ENCODE data around the gene TNFRSF21. TPM values are rescaled to one million over a fixed set of nuclear protein-coding genes. Genes with fewer than 3 reads are reported as not detected.

Gene TNFRSF21
- total and polyA plus RNA-seq, 4 donors, result 3.7 to 6.0 (median 4.2) TPM

DNA sequence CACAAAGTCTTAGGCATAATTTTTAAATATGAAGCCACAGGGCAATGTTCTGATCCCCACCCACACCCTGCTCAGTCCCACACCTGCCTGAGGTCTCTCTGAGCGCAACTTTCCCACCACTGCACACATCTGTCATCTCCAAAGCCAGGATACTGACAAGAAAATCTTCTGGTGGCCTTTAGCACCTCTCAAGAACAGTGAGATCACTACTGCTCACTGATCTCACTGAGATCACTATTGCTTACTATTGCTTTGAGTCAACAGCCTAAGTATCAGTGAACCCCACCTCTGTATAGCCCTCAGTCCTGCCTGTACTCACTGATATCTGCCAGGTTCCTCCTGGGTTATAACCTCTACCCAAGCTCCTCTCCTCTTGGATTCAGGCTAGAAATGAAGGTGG is 6.4 kb downstream of the TNFRSF21 start:
- no peak for DNase-seq
- no peaks in the 10 kb centered on the region for H3K4me1 ChIP-seq (ENCODE audit: control insufficient read depth in 1 of 2, insufficient read depth in 2 of 2, low read length in 2 of 2)
- H3K27me3 ChIP-seq (ENCODE audit: control insufficient read depth in 1 of 2, insufficient read depth in 2 of 2, low read length in 1 of 2), result no peaks in the 10 kb centered on the region
- H3K9me3 ChIP-seq (ENCODE audit: control insufficient read depth, low read length), result no peaks in the 10 kb centered on the region
- H3K27ac ChIP-seq (ENCODE audit: low read depth in 1 of 2, low read length in 2 of 2), result no peak overlapping the region
- 94 to 95% methylated on average over 1 of the region's 1 CpG for WGBS, 2 donors
- no peaks in the 10 kb centered on the region for H3K36me3 ChIP-seq (ENCODE audit: control insufficient read depth in 1 of 2, insufficient read depth in 2 of 2, low read length in 1 of 2)
- no peak for ATAC-seq (ENCODE audit: low FRiP score)
- intact Hi-C loops (cut with DNase I), result loop anchor here in 1 of 2 donors (10.0 kb wide), 1 partner anchor 209 kb away; no protein-coding TSS in a partner anchor
- no peak overlapping the region for H3K4me3 ChIP-seq (ENCODE audit: low read length in 2 of 2)

GRCh38 chr6:47302043-47302442 is 7.7 kb downstream of the TNFRSF21 start:
- WGBS, 2 donors, result 71 to 72% methylated on average over 6 of the region's 6 CpGs
- H3K4me1 ChIP-seq (ENCODE audit: control insufficient read depth in 1 of 2, insufficient read depth in 2 of 2, low read length in 2 of 2), result no peaks in the 10 kb centered on the region
- no peak for DNase-seq
- H3K4me3 ChIP-seq (ENCODE audit: low read length in 2 of 2), result no peak overlapping the region
- no peaks in the 10 kb centered on the region for H3K9me3 ChIP-seq (ENCODE audit: control insufficient read depth, low read length)
- H3K27me3 ChIP-seq (ENCODE audit: control insufficient read depth in 1 of 2, insufficient read depth in 2 of 2, low read length in 1 of 2), result no peaks in the 10 kb centered on the region
- no peak for ATAC-seq (ENCODE audit: low FRiP score)
- H3K36me3 ChIP-seq (ENCODE audit: control insufficient read depth in 1 of 2, insufficient read depth in 2 of 2, low read length in 1 of 2), result no peaks in the 10 kb centered on the region
- H3K27ac ChIP-seq (ENCODE audit: low read depth in 1 of 2, low read length in 2 of 2), result no peak overlapping the region
- intact Hi-C loops (cut with DNase I), result loop anchor here in 1 of 2 donors (10.0 kb wide), 1 partner anchor 207 kb away; no protein-coding TSS in a partner anchor

DNA sequence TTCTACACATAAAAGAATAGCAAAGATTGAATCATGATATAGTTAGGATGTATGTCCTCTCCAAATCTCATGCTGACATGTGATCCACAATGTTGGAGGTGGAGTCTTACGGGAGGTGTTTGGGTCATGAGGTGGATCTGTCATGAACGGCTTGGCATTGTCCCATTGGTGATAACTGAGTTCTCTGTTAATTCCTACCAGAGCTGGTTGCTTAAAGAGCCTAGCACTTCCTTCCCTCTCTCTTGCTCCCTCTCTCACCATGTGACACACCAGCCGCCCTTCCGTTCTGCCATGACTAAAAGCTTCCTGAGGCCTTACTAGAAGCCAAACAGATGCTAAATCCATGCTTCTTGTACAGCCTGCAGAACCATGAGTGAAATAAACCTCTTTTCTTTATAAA is 8.3 kb downstream of the TNFRSF21 start:
- Histone ChIP-seq H3K9me3 (ENCODE audit: control insufficient read depth, low read length) (no peaks in the 10 kb centered on the region), H3K27ac (ENCODE audit: low read depth in 1 of 2, low read length in 2 of 2) (no peak overlapping the region), H3K36me3 (ENCODE audit: control insufficient read depth in 1 of 2, insufficient read depth in 2 of 2, low read length in 1 of 2) (no peaks in the 10 kb centered on the region), H3K27me3 (ENCODE audit: control insufficient read depth in 1 of 2, insufficient read depth in 2 of 2, low read length in 1 of 2) (no peaks in the 10 kb centered on the region), H3K4me3 (ENCODE audit: low read length in 2 of 2) (no peak overlapping the region), H3K4me1 (ENCODE audit: control insufficient read depth in 1 of 2, insufficient read depth in 2 of 2, low read length in 2 of 2) (no peaks in the 10 kb centered on the region)
- intact Hi-C loops (cut with DNase I), result loop anchor here in 1 of 2 donors (10.0 kb wide), 1 partner anchor 207 kb away; no protein-coding TSS in a partner anchor
- DNase-seq, result no peak
- 93 to 97% methylated on average over 4 of the region's 4 CpGs for WGBS, 2 donors
- ATAC-seq (ENCODE audit: low FRiP score), result no peak

DNA sequence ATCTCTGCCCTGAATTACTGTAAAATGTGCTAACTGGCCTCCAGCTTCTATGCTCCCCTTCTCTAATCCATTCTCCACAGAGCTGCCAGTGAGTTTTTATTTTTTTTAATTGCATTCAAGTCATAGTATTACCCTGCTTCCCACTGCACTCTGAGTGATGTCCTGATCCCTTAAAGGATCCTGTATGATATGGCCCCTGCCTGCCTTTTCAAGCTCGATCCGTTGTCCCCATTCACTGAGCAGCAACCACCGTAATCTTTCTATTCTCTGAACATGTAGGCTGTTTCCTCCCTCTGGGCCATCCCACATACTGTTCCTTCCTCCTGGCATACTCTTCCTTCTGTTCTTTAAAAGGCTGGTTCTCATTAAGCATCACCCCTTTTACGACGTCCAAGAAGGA is 9.3 kb downstream of the TNFRSF21 start:
- DNase-seq (no peak), ATAC-seq (ENCODE audit: low FRiP score) (no peak)
- intact Hi-C loops (cut with DNase I), result loop anchor here in 1 of 2 donors (10.0 kb wide), 1 partner anchor 206 kb away; no protein-coding TSS in a partner anchor
- Histone ChIP-seq H3K27me3 (ENCODE audit: control insufficient read depth in 1 of 2, insufficient read depth in 2 of 2, low read length in 1 of 2) (no peaks in the 10 kb centered on the region), H3K9me3 (ENCODE audit: control insufficient read depth, low read length) (no peaks in the 10 kb centered on the region), H3K4me1 (ENCODE audit: control insufficient read depth in 1 of 2, insufficient read depth in 2 of 2, low read length in 2 of 2) (no peaks in the 10 kb centered on the region), H3K27ac (ENCODE audit: low read depth in 1 of 2, low read length in 2 of 2) (no peak overlapping the region), H3K36me3 (ENCODE audit: control insufficient read depth in 1 of 2, insufficient read depth in 2 of 2, low read length in 1 of 2) (no peaks in the 10 kb centered on the region), H3K4me3 (ENCODE audit: low read length in 2 of 2) (no peak overlapping the region)
- WGBS, 2 donors, result 84 to 90% methylated on average over 5 of the region's 5 CpGs

- Histone ChIP-seq H3K27ac (ENCODE audit: low read depth in 1 of 2, low read length in 2 of 2) (no peak overlapping the region), H3K4me3 (ENCODE audit: low read length in 2 of 2) (no peak overlapping the region)
- 93 to 94% methylated on average over 4 of the region's 4 CpGs for WGBS, 2 donors
Observed at GRCh38 chr6:47299965-47300364, 9.7 kb downstream of the TNFRSF21 start.

GRCh38 chr6:47298475-47298874 is 11.2 kb downstream of the TNFRSF21 start:
- Histone ChIP-seq H3K27ac (ENCODE audit: low read depth in 1 of 2, low read length in 2 of 2) (no peak overlapping the region), H3K36me3 (ENCODE audit: control insufficient read depth in 1 of 2, insufficient read depth in 2 of 2, low read length in 1 of 2) (no peaks in the 10 kb centered on the region), H3K9me3 (ENCODE audit: control insufficient read depth, low read length) (no peaks in the 10 kb centered on the region), H3K27me3 (ENCODE audit: control insufficient read depth in 1 of 2, insufficient read depth in 2 of 2, low read length in 1 of 2) (no peaks in the 10 kb centered on the region), H3K4me3 (ENCODE audit: low read length in 2 of 2) (no peak overlapping the region), H3K4me1 (ENCODE audit: control insufficient read depth in 1 of 2, insufficient read depth in 2 of 2, low read length in 2 of 2) (no peaks in the 10 kb centered on the region)
- intact Hi-C loops (cut with DNase I), result no loop called here
- DNase-seq (no peak), ATAC-seq (ENCODE audit: low FRiP score) (no peak)

More at GRCh38 chr6:47299965-47300364, 9.7 kb downstream of the TNFRSF21 start:
- Histone ChIP-seq H3K36me3 (ENCODE audit: control insufficient read depth in 1 of 2, insufficient read depth in 2 of 2, low read length in 1 of 2) (no peaks in the 10 kb centered on the region), H3K27me3 (ENCODE audit: control insufficient read depth in 1 of 2, insufficient read depth in 2 of 2, low read length in 1 of 2) (no peaks in the 10 kb centered on the region), H3K4me1 (ENCODE audit: control insufficient read depth in 1 of 2, insufficient read depth in 2 of 2, low read length in 2 of 2) (no peaks in the 10 kb centered on the region), H3K9me3 (ENCODE audit: control insufficient read depth, low read length) (no peaks in the 10 kb centered on the region)
- intact Hi-C loops (cut with DNase I), result loop anchor here in 1 of 2 donors (10.0 kb wide), 1 partner anchor 205 kb away; no protein-coding TSS in a partner anchor
- ATAC-seq (ENCODE audit: low FRiP score) (no peak), DNase-seq (no peak)

DNA sequence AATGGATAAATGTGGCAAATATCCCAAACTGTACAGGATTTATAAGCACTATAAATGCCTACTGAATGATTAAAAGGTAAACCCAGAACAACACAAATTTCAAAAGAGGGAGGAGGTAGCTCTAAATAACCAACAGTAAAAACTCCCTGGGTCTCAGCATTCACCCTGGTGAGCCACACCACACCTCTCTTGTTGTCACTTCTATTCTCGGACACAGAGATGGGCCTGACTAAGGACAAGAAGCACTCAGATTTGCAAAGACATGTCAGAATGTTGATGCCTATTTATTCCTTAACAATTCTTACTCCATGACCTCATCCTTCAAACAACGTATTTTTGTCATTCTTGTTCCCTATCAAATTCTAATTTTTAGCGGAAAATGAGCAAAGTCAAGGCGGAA is 14.7 kb downstream of the TNFRSF21 start:
- Histone ChIP-seq H3K4me1 (ENCODE audit: control insufficient read depth in 1 of 2, insufficient read depth in 2 of 2, low read length in 2 of 2) (no peaks in the 10 kb centered on the region), H3K9me3 (ENCODE audit: control insufficient read depth, low read length) (no peaks in the 10 kb centered on the region), H3K4me3 (ENCODE audit: low read length in 2 of 2) (no peak overlapping the region), H3K27ac (ENCODE audit: low read depth in 1 of 2, low read length in 2 of 2) (no peak overlapping the region), H3K36me3 (ENCODE audit: control insufficient read depth in 1 of 2, insufficient read depth in 2 of 2, low read length in 1 of 2) (no peaks in the 10 kb centered on the region), H3K27me3 (ENCODE audit: control insufficient read depth in 1 of 2, insufficient read depth in 2 of 2, low read length in 1 of 2) (peaks cover 0 to 2% of the 10 kb centered on the region in 2 donors)
- 86 to 90% methylated on average over 4 of the region's 4 CpGs for WGBS, 2 donors
- intact Hi-C loops (cut with DNase I), result no loop called here
- ATAC-seq (ENCODE audit: low FRiP score) (no peak), DNase-seq (no peak)

- no peak for ATAC-seq (ENCODE audit: low FRiP score)
- Histone ChIP-seq H3K9me3 (ENCODE audit: control insufficient read depth, low read length) (no peaks in the 10 kb centered on the region), H3K27me3 (ENCODE audit: control insufficient read depth in 1 of 2, insufficient read depth in 2 of 2, low read length in 1 of 2) (peaks cover 0 to 4% of the 10 kb centered on the region in 2 donors), H3K36me3 (ENCODE audit: control insufficient read depth in 1 of 2, insufficient read depth in 2 of 2, low read length in 1 of 2) (no peaks in the 10 kb centered on the region), H3K4me3 (ENCODE audit: low read length in 2 of 2) (no peak overlapping the region), H3K27ac (ENCODE audit: low read depth in 1 of 2, low read length in 2 of 2) (no peak overlapping the region), H3K4me1 (ENCODE audit: control insufficient read depth in 1 of 2, insufficient read depth in 2 of 2, low read length in 2 of 2) (no peaks in the 10 kb centered on the region)
- no peak for DNase-seq
- intact Hi-C loops (cut with DNase I), result no loop called here
- 67 to 79% methylated on average over 2 of the region's 2 CpGs for WGBS, 2 donors
Observed at GRCh38 chr6:47292944-47293343, 16.8 kb downstream of the TNFRSF21 start.

DNA sequence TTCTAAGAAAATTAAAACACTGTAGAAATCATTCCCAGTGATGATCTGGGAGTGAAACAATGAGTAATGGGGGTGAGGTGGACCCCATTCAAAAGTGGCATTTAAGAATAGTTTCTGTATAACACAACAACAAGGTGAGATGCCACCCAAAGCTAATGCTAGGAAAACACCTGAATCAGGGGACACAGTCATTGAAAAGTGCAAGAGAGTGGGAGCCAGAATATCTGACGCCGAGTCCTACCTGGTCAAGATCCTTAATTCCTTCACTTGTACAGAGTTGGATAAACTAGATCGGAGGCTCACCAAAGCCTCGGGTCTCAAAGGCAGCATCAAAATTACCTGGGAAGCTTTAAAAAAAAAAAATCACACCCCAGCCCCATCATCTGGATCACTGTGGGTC is 17.7 kb downstream of the TNFRSF21 start:
- Histone ChIP-seq H3K4me3 (ENCODE audit: low read length in 2 of 2) (no peak overlapping the region), H3K4me1 (ENCODE audit: control insufficient read depth in 1 of 2, insufficient read depth in 2 of 2, low read length in 2 of 2) (no peaks in the 10 kb centered on the region), H3K27me3 (ENCODE audit: control insufficient read depth in 1 of 2, insufficient read depth in 2 of 2, low read length in 1 of 2) (peaks cover 0 to 4% of the 10 kb centered on the region in 2 donors), H3K27ac (ENCODE audit: low read depth in 1 of 2, low read length in 2 of 2) (no peak overlapping the region), H3K36me3 (ENCODE audit: control insufficient read depth in 1 of 2, insufficient read depth in 2 of 2, low read length in 1 of 2) (no peaks in the 10 kb centered on the region), H3K9me3 (ENCODE audit: control insufficient read depth, low read length) (no peaks in the 10 kb centered on the region)
- intact Hi-C loops (cut with DNase I), result no loop called here
- 96 to 97% methylated on average over 4 of the region's 4 CpGs for WGBS, 2 donors
- no peak for ATAC-seq (ENCODE audit: low FRiP score)
- no peak for DNase-seq
